H1 (cell line): ENCODE measurements around the gene PASK. TPM values are rescaled to one million over a fixed set of nuclear protein-coding genes. Genes with fewer than 3 reads are reported as not detected.

Experiments used
- ATF3 ChIP-seq: IDR thresholded peaks from 2 replicates; pipeline ENCODE4 v1.6.1; 2011; ENCODE audit warnings: low read depth, mild to moderate bottlenecking, low read length; ENCODE audit not compliant: insufficient read depth
- CHD7 ChIP-seq: fragments of 300-600 bp; sonication (generic); IDR thresholded peaks from 2 replicates; pipeline ENCODE4 v1.7.1; 2012; ENCODE audit warnings: low read length, moderate library complexity, mild to moderate bottlenecking, inconsistent platforms; ENCODE audit not compliant: insufficient replicate concordance
- MAFK ChIP-seq: IDR thresholded peaks from 2 replicates; pipeline ENCODE4 v1.6.1; 2012; ENCODE audit warnings: low read depth, mild to moderate bottlenecking, improper control_type of control experiment, low read length
- SAP30 ChIP-seq: fragments of 300-600 bp; sonication (generic); IDR thresholded peaks from 2 replicates; pipeline ENCODE4 v1.7.1; 2012; ENCODE audit warnings: low read length, moderate library complexity, mild to moderate bottlenecking, inconsistent platforms; ENCODE audit not compliant: insufficient read depth, insufficient replicate concordance
- SUZ12 ChIP-seq: fragments of 200-600 bp; sonication (generic); IDR thresholded peaks from 2 replicates; pipeline ENCODE4 v1.6.1; 2012; ENCODE audit warnings: mild to moderate bottlenecking, inconsistent platforms, low read length, moderate library complexity, mixed read lengths
- polyA plus RNA-seq, 7 experiments: library from polyadenylated mRNA; depleted of rRNA in 3 of 7; stranded (reverse) in 5 of 7; unstranded in 2 of 7; fragments of >200 nt in 5 of 7; fragments of 200-250 nt in 2 of 7; gene quantifications; 1 replicate in 5 of 7; 2 replicates in 1 of 7; 4 replicates in 1 of 7; pipeline versions ENCODE4 v1.2.1 to v1.2.3, GENCODE V29; 2011 to 2013; ENCODE audit warnings: missing spikeins in 2 of 7, mixed read lengths in 2 of 7
- total RNA-seq: library from RNA; stranded (reverse); fragmentation: NEBNext Ultra II Directional; extraction: Animal tissue kit (Norgen Biotek cat#: 25700); gene quantifications from 2 replicates; pipeline ENCODE4 v1.2.1, GENCODE V29; 2021

The PASK gene
- total and polyA plus RNA-seq, 2 of the 8 experiments (the other 6 are each of a cell fraction or from before 2014, with no cell fraction given), result 20.5 to 66.1 TPM

- TF ChIP-seq CHD7 (no peak), MAFK (no peak), SAP30 (no peak), ATF3 (no peak), SUZ12 (no peak)
Observed at GRCh38 chr2:241173557-241173956, 24.3 kb upstream of the PASK start (continued).
